Parathyroid adenoma (tissue), 2 donors: ENCODE measurements around the gene VEGFD.

Experiments
- H2AFZ ChIP-seq: fragments of 300-600 bp; sonication (generic); one replicate; pipeline ENCODE4 v1.7.0; 2017; ENCODE audit warnings: antibody characterized with exemption, mild to moderate bottlenecking
- H3K27ac ChIP-seq: fragments of 300-600 bp; sonication (generic); one replicate; pipeline ENCODE4 v1.7.0; 2017
- H3K27me3 ChIP-seq: fragments of 300-600 bp; sonication (generic); one replicate; pipeline ENCODE4 v1.7.0; 2017; ENCODE audit warnings: low read length; ENCODE audit not compliant: control insufficient read depth, insufficient read depth
- H3K36me3 ChIP-seq: fragments of 300-600 bp; sonication (generic); one replicate; pipeline ENCODE4 v1.7.0; 2017; ENCODE audit warnings: low read length; ENCODE audit not compliant: control insufficient read depth, insufficient read depth
- H3K4me1 ChIP-seq: fragments of 300-600 bp; sonication (generic); one replicate; pipeline ENCODE4 v1.7.0; 2017; ENCODE audit warnings: control low read depth
- H3K4me2 ChIP-seq: fragments of 300-600 bp; sonication (generic); one replicate; pipeline ENCODE4 v1.7.0; 2017; ENCODE audit warnings: low read length
- H3K4me3 ChIP-seq: fragments of 300-600 bp; sonication (generic); one replicate; pipeline ENCODE4 v1.7.0; 2017; ENCODE audit warnings: low read depth, low read length
- H3K79me2 ChIP-seq: fragments of 300-600 bp; sonication (generic); one replicate; pipeline ENCODE4 v1.7.0; 2017; ENCODE audit warnings: control low read depth
- H3K9ac ChIP-seq: fragments of 300-600 bp; sonication (generic); one replicate; pipeline ENCODE4 v1.7.0; 2017; ENCODE audit warnings: mild to moderate bottlenecking
- H3K9me3 ChIP-seq: fragments of 300-600 bp; sonication (generic); one replicate; pipeline ENCODE4 v1.7.0; 2017; ENCODE audit warnings: low read length; ENCODE audit not compliant: control insufficient read depth
- TF ChIP-seq, protein P1 (sequence below): fragments of 300-600 bp; sonication (generic); IDR thresholded peaks from one replicate; pipeline ENCODE4 v1.7.0; 2017; ENCODE audit warnings: antibody characterized with exemption, mild to moderate bottlenecking
- donor health status: primary hyperparathyroidism.

Gene VEGFD

DNA sequence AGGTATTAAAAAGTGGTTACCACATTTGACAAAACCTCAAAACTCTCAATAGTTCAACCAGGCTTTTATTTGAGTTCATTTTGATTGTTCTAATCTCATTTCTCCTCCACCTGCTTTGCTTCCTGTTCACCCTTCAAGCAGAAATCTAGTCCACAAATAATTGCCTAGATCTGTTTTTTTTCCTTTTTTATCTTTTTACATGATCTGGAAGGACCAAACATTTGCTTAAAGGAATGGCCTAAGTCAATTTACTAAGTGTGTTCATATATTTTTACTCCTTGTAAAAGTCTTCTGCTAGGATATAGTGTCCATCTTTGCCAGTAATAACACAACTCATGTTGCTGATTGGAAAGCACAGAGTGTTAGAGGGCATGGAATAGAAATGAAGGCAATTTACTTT lies 26.2 kb upstream of the VEGFD start:
- TF ChIP-seq, protein P1, sequence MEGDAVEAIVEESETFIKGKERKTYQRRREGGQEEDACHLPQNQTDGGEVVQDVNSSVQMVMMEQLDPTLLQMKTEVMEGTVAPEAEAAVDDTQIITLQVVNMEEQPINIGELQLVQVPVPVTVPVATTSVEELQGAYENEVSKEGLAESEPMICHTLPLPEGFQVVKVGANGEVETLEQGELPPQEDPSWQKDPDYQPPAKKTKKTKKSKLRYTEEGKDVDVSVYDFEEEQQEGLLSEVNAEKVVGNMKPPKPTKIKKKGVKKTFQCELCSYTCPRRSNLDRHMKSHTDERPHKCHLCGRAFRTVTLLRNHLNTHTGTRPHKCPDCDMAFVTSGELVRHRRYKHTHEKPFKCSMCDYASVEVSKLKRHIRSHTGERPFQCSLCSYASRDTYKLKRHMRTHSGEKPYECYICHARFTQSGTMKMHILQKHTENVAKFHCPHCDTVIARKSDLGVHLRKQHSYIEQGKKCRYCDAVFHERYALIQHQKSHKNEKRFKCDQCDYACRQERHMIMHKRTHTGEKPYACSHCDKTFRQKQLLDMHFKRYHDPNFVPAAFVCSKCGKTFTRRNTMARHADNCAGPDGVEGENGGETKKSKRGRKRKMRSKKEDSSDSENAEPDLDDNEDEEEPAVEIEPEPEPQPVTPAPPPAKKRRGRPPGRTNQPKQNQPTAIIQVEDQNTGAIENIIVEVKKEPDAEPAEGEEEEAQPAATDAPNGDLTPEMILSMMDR = no peak
- Histone ChIP-seq H3K4me1 (no peaks in the 10 kb centered on the region), H3K36me3 (no peaks in the 10 kb centered on the region), H3K4me2 (no peak overlapping the region), H3K27me3 (no peaks in the 10 kb centered on the region), H3K79me2 (no peaks in the 10 kb centered on the region), H3K4me3 (no peak overlapping the region), H3K9ac (no peak overlapping the region), H3K9me3 (no peaks in the 10 kb centered on the region), H2AFZ (no peak overlapping the region), H3K27ac (no peak overlapping the region)

DNA sequence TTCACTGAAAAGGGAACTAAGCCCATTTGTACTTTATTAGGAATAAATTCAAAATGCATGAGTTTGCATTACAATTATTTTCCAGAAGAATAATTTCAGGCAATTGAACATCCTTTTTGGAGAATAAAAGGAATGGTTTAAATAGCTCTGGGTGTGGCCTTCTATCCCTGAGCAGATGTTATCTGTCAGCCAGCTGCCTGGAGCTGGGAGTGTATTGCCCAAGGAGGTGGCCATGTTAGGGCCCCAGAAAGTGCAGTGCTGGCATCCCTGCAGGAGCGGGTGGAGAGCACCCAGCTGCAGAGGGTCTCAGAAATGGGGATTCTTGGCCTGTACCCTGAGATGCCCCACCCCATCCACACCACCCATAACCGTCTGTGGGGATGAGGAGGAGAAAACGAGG lies 21.6 kb upstream of the VEGFD start:
- H3K4me1 ChIP-seq = no peaks in the 10 kb centered on the region
- TF ChIP-seq, protein P1 = no peak
- H3K27me3 ChIP-seq = no peaks in the 10 kb centered on the region
- no peaks in the 10 kb centered on the region for H3K79me2 ChIP-seq
- H3K4me3 ChIP-seq = no peak overlapping the region
- H3K4me2 ChIP-seq = no peak overlapping the region
- no peaks in the 10 kb centered on the region for H3K9me3 ChIP-seq
- no peak overlapping the region for H3K9ac ChIP-seq
- no peak overlapping the region for H3K27ac ChIP-seq
- H2AFZ ChIP-seq = no peak overlapping the region
- no peaks in the 10 kb centered on the region for H3K36me3 ChIP-seq

DNA sequence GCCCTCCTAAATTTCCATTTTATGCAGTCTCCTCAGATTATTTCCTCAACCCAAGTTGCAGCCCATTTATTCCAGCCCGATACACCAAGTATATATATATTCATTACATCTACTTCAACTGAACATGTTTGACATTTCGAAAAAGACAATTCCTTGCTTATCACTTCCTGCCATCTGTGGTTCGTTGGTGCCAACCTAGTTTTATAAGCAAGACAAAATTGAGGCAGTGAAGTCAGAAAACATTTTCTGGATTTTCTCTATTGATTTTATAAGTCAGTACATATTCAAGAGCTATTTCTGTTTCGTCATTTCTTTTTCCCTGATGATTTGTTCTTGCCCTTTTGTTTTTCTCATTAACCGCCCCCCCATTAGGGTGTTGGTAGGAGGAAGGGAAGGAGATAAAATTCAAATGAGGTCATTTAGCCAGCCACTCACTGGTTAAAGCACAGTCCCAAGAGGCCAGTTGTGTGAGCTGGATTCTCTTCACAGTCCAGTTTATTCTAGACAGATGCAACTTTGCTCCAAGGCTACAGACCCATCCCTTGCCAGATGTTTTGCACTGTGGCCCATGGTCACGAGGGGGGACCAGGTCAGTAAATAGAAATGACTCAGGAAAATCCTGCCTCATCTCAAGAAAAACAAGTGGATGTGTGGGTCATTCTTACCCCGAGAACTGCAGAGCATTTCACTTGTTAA lies 20.3 kb upstream of the VEGFD start:
- no peaks in the 10 kb centered on the region for H3K79me2 ChIP-seq
- no peaks in the 10 kb centered on the region for H3K27me3 ChIP-seq
- H3K9me3 ChIP-seq = no peaks in the 10 kb centered on the region
- H2AFZ ChIP-seq = no peak overlapping the region
- H3K4me2 ChIP-seq = no peak overlapping the region
- no peak overlapping the region for H3K9ac ChIP-seq
- no peaks in the 10 kb centered on the region for H3K36me3 ChIP-seq
- TF ChIP-seq, protein P1 = no peak
- H3K4me3 ChIP-seq = no peak overlapping the region
- no peaks in the 10 kb centered on the region for H3K4me1 ChIP-seq
- no peak overlapping the region for H3K27ac ChIP-seq

DNA sequence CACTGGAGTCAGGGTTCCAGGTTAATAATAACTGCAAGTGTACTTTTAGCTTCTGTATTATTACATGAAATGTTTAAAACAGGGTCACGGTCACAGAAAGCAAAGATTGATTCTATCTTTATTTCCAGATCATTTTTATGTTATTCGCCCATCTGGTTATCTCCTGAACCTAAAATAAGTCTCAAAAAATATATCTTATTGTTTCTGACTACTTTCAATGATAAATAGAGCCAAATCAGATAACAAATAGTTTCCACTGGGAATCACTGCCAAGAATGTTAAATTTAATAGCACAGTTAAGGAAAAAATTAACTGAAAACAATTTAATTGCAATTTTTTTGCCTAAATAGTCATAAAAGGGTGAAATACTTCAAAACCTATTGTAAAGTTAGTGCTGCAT lies 17.2 kb upstream of the VEGFD start:
- H3K4me3 ChIP-seq = no peak overlapping the region
- no peak overlapping the region for H3K9ac ChIP-seq
- H2AFZ ChIP-seq = no peak overlapping the region
- H3K4me2 ChIP-seq = no peak overlapping the region
- no peaks in the 10 kb centered on the region for H3K4me1 ChIP-seq
- H3K27ac ChIP-seq = no peak overlapping the region
- no peaks in the 10 kb centered on the region for H3K27me3 ChIP-seq
- H3K9me3 ChIP-seq = no peaks in the 10 kb centered on the region
- no peaks in the 10 kb centered on the region for H3K36me3 ChIP-seq
- TF ChIP-seq, protein P1 = no peak
- H3K79me2 ChIP-seq = no peaks in the 10 kb centered on the region

DNA sequence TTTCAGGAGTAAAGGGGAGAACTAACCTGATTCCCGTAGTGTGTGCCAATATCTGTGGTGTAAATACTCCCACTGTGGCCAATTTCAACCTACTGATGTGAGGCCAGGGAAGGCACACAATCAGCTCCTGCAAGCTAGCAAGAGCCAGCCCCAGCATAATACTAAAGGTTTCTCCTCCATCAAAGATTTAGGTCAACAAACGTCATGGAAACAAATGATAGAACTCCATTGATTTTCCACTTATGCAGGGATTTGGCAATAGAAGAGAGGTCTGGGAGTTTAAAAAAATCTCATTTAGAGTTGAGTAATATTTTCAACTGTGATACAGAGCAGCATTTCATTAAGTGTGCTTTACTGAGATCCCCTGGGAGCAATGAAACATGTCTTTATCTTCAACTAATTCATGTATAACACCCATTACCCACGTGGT lies 15.8 kb upstream of the VEGFD start:
- no peaks in the 10 kb centered on the region for H3K4me1 ChIP-seq

More for the DNA sequence above, 15.8 kb upstream of the VEGFD start:
- no peaks in the 10 kb centered on the region for H3K9me3 ChIP-seq
- H3K4me2 ChIP-seq = no peak overlapping the region
- TF ChIP-seq, protein P1 = no peak
- H3K9ac ChIP-seq = no peak overlapping the region
- no peaks in the 10 kb centered on the region for H3K79me2 ChIP-seq
- H3K4me3 ChIP-seq = no peak overlapping the region
- H2AFZ ChIP-seq = no peak overlapping the region
- H3K27ac ChIP-seq = no peak overlapping the region
- H3K36me3 ChIP-seq = no peaks in the 10 kb centered on the region
- H3K27me3 ChIP-seq = no peaks in the 10 kb centered on the region
